HAP-1 (cell line): ENCODE data around the gene PRKAR2B.
"Not testable (repeated sequence)": the region's sequence is repeated elsewhere in the genome, so short reads cannot be mapped to it uniquely, and the experiment has no call there.

Source experiments
- DNase-seq, 2 experiments: peaks; one replicate each; pipeline ENCODE4 v3.0.0-alpha.2; 2016 to 2020; ENCODE audit warnings: low spot score in 2 of 2
- H3K27me3 ChIP-seq: fragments of 250-450 bp; sonication (Bioruptor Pico); 2 replicates; pipeline ENCODE4 v1.5.1; 2020; ENCODE audit warnings: low read depth, mild to moderate bottlenecking, moderate library complexity
- H3K36me3 ChIP-seq: fragments of 250-450 bp; sonication (Bioruptor Pico); replicated peaks from 2 replicates; pipeline ENCODE4 v1.5.1; 2020; ENCODE audit warnings: mild to moderate bottlenecking
- H3K4me1 ChIP-seq: fragments of 250-450 bp; sonication (Bioruptor Pico); 2 replicates; pipeline ENCODE4 v1.5.1; 2020; ENCODE audit warnings: mild to moderate bottlenecking
- H3K4me3 ChIP-seq: fragments of 250-450 bp; sonication (Bioruptor Pico); 2 replicates; pipeline ENCODE4 v1.5.1; 2020; ENCODE audit warnings: mild to moderate bottlenecking, moderate library complexity
- H3K9me3 ChIP-seq: fragments of 250-450 bp; sonication (Bioruptor Pico); 2 replicates; pipeline ENCODE4 v1.5.1; 2020; ENCODE audit warnings: mild to moderate bottlenecking, moderate library complexity
- in situ Hi-C: fragments of 300-500 bp; cut with MboI; formaldehyde crosslinking; loops from 3 replicates; pipeline ENCODE4 v1.14.3; 2020; ENCODE audit warnings: low sequenced_read_pairs, inconsistent platforms, mixed read lengths

The PRKAR2B gene

GRCh38 chr7:107089627-107090026 is 45.1 kb downstream of the PRKAR2B start:
- in situ Hi-C loops, result no loop called here
- no peaks in the 10 kb centered on the region; the same call in 1 of the 2 replicates for H3K4me1 ChIP-seq

DNA sequence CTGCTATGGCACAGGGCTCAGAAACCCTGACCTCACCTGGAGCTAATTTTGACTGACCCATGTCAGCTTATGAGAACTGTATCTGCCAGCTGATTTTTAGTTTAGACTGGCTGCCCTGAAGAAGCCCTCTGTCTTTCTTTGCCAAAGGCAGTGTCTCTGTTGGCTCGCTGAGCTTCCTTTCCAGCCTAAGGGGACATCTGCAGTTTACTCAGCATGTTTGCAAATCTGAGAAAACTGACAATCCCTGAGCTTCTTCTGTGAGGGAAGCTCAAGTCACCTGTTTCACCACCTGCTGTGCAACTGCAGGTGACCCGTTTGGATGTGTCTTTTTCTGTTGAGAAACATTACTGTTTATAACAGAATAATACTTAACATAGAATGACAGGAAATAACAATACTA is 46.0 kb downstream of the PRKAR2B start:
- H3K9me3 ChIP-seq, result no peaks in the 10 kb centered on the region
- no peaks in the 10 kb centered on the region; the same call in 1 of the 2 replicates for H3K4me1 ChIP-seq
- in situ Hi-C loops, result no loop called here
- 0 out of 2 replicates have a peak, but pooled peaks cover 3% of the 10 kb centered on the region for H3K27me3 ChIP-seq
- DNase-seq, result no peak
- no peak overlapping the region for H3K4me3 ChIP-seq
- no peaks in the 10 kb centered on the region for H3K36me3 ChIP-seq

More at GRCh38 chr7:107089627-107090026, 45.1 kb downstream of the PRKAR2B start:
- H3K4me3 ChIP-seq, result no peak overlapping the region
- no peaks in the 10 kb centered on the region for H3K36me3 ChIP-seq
- no peaks in the 10 kb centered on the region for H3K27me3 ChIP-seq
- no peak for DNase-seq
- no peaks in the 10 kb centered on the region for H3K9me3 ChIP-seq

- no peak overlapping the region for H3K4me3 ChIP-seq
- H3K27me3 ChIP-seq, result 0 out of 2 replicates have a peak, but pooled peaks cover 3% of the 10 kb centered on the region
- DNase-seq, result no peak
- H3K9me3 ChIP-seq, result no peaks in the 10 kb centered on the region
- no peaks in the 10 kb centered on the region for H3K36me3 ChIP-seq
- H3K4me1 ChIP-seq, result no peaks in the 10 kb centered on the region
- in situ Hi-C loops, result no loop called here
Observed at GRCh38 chr7:107091306-107091705, 46.8 kb downstream of the PRKAR2B start.

DNA sequence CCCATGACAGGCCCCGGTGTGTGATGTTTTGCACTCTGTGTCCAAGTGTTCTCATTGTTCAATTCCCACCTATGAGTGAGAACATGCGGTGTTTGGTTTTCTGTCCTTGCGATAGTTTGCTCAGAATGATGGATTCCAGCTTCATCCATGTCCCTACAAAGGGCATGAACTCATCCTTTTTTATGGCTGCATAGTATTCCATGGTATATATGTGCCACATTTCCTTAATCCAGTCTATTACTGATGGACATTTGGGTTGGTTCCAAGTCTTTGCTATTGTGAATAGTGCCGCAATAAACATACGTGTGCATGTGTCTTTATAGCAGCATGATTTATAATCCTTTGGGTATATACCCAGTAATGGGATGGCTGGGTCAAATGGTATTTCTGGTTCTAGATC is 49.2 kb downstream of the PRKAR2B start:
- H3K4me1 ChIP-seq, DNase-seq, H3K9me3 ChIP-seq, H3K36me3 ChIP-seq, H3K27me3 ChIP-seq, H3K4me3 ChIP-seq, in situ Hi-C loops: not testable (repeated sequence)

- H3K27me3 ChIP-seq, in situ Hi-C loops: not testable (repeated sequence)
Observed at GRCh38 chr7:107099154-107099553, 54.6 kb downstream of the PRKAR2B start.

GRCh38 chr7:107100824-107101223 is 56.3 kb downstream of the PRKAR2B start:
- no peak overlapping the region for H3K4me3 ChIP-seq
- H3K9me3 ChIP-seq, result no peaks in the 10 kb centered on the region
- DNase-seq, result no peak
- in situ Hi-C loops, result no loop called here
- no peaks in the 10 kb centered on the region for H3K36me3 ChIP-seq
- H3K4me1 ChIP-seq, result no peaks in the 10 kb centered on the region
- no peaks in the 10 kb centered on the region for H3K27me3 ChIP-seq

More at GRCh38 chr7:107099154-107099553, 54.6 kb downstream of the PRKAR2B start:
- H3K4me1 ChIP-seq, H3K4me3 ChIP-seq, H3K36me3 ChIP-seq, H3K9me3 ChIP-seq, DNase-seq: not testable (repeated sequence)

DNA sequence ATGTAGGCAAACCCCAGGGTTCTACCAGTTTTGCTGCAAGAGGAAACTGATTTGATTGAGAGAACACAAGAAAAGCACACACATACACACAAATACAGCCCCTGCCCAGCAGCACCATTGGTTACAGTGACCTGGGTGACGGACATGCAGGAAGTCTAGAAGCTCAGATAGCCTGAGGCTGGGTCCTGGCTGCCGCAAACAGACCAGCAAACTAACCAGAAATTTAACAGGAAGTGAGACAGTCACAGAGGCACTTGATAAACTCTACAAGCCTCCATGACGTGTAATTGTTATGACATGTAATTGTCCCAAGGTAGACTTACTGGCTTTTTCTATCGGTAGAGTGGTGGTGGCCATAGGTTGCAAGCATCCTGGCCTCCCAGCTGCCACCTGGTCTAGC is 58.9 kb downstream of the PRKAR2B start:
- no peak overlapping the region for H3K4me3 ChIP-seq
- no peaks in the 10 kb centered on the region for H3K9me3 ChIP-seq
- H3K4me1 ChIP-seq, result no peaks in the 10 kb centered on the region
- H3K36me3 ChIP-seq, result no peaks in the 10 kb centered on the region
- no peaks in the 10 kb centered on the region for H3K27me3 ChIP-seq
- DNase-seq, result no peak
- in situ Hi-C loops, result no loop called here

GRCh38 chr7:107104801-107105200 is 60.3 kb downstream of the PRKAR2B start:
- in situ Hi-C loops, result no loop called here
- no peaks in the 10 kb centered on the region for H3K9me3 ChIP-seq
- no peaks in the 10 kb centered on the region for H3K27me3 ChIP-seq
- DNase-seq, result no peak
- H3K36me3 ChIP-seq, result no peaks in the 10 kb centered on the region
- no peak overlapping the region for H3K4me3 ChIP-seq
- no peaks in the 10 kb centered on the region for H3K4me1 ChIP-seq

- DNase-seq, result no peak
- Histone ChIP-seq H3K36me3 (no peaks in the 10 kb centered on the region), H3K4me1 (no peaks in the 10 kb centered on the region), H3K27me3 (no peaks in the 10 kb centered on the region), H3K4me3 (no peak overlapping the region), H3K9me3 (no peaks in the 10 kb centered on the region)
- in situ Hi-C loops, result no loop called here
Observed at GRCh38 chr7:107105591-107106245, 61.2 kb downstream of the PRKAR2B start.

GRCh38 chr7:107108793-107109371 is 64.4 kb downstream of the PRKAR2B start:
- Histone ChIP-seq H3K4me3 (no peak overlapping the region), H3K27me3 (no peaks in the 10 kb centered on the region), H3K36me3 (no peaks in the 10 kb centered on the region), H3K4me1 (no peaks in the 10 kb centered on the region), H3K9me3 (no peaks in the 10 kb centered on the region)
- no peak for DNase-seq
- in situ Hi-C loops, result no loop called here

DNA sequence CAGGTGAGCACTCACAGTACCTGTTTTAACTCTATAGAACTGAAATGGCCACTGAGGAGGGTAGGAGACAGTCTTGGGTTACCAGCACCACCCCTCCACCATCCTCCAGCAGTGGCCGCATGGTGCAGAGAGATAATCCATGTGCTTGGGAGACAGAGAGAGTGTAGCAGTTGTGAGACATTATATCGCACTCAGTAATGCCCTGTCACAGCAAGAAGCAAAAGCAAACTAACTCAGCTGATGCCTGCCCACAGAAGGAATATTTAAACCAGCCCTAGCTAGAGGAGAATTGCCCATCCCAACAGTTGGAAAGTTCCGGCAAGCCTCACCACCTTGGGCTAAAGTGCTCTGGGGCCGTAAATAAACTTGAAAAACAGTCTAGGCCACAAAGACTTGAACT is 65.5 kb downstream of the PRKAR2B start:
- DNase-seq, result no peak
- H3K4me1 ChIP-seq, result no peaks in the 10 kb centered on the region
- no peaks in the 10 kb centered on the region for H3K36me3 ChIP-seq
- H3K4me3 ChIP-seq, result no peak overlapping the region
- H3K27me3 ChIP-seq, result no peaks in the 10 kb centered on the region
- in situ Hi-C loops, result no loop called here
- H3K9me3 ChIP-seq, result no peaks in the 10 kb centered on the region

- Histone ChIP-seq H3K9me3 (no peaks in the 10 kb centered on the region), H3K36me3 (no peaks in the 10 kb centered on the region), H3K27me3 (no peaks in the 10 kb centered on the region), H3K4me3 (no peak overlapping the region), H3K4me1 (no peaks in the 10 kb centered on the region; the same call in 1 of the 2 replicates)
- no peak for DNase-seq
- in situ Hi-C loops, result no loop called here
Observed at GRCh38 chr7:107111196-107111595, 66.7 kb downstream of the PRKAR2B start.

GRCh38 chr7:107113866-107114265 is 69.4 kb downstream of the PRKAR2B start:
- Histone ChIP-seq H3K27me3 (no peaks in the 10 kb centered on the region), H3K9me3 (no peaks in the 10 kb centered on the region), H3K4me1 (no peaks in the 10 kb centered on the region; the same call in 1 of the 2 replicates), H3K36me3 (no peaks in the 10 kb centered on the region), H3K4me3 (no peak overlapping the region)
- no peak for DNase-seq
- in situ Hi-C loops, result no loop called here

DNA sequence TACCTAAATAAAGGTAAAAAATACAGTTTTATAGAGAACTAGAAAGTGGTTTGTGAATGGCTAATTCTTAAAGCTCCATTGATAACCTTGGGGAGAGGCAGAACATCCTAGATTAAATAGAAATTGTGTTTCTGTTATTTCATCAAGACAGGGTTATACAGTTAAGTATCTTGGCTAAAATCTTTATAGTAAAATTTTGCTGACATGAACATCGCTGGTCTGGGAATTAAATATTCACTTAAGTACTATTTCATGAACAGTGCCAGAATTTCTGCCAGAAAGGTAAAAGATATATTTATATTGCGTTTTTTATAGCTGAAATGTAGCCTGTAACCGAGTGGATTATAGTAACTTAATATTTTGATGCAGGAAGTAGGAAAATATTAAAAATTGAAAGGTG is 70.6 kb downstream of the PRKAR2B start:
- no peak for DNase-seq
- Histone ChIP-seq H3K4me1 (no peaks in the 10 kb centered on the region; the same call in 1 of the 2 replicates), H3K9me3 (no peaks in the 10 kb centered on the region), H3K36me3 (no peaks in the 10 kb centered on the region), H3K27me3 (no peaks in the 10 kb centered on the region), H3K4me3 (no peak overlapping the region)
- in situ Hi-C loops, result no loop called here
